Activated T-helper 17 cell treated with anti-CD3 and anti-CD28 coated beads, Interleukin-2, amount 50 U/mL, for 72 hours (primary cell): Measurements from ENCODE around the gene NALCN. TPM values are rescaled to one million over a fixed set of nuclear protein-coding genes. Genes with fewer than 3 reads are reported as not detected.

ENCODE experiments used
- ATAC-seq: fragments of 150-1000 bp; cut with Tn5 transposase; replicated peaks from 2 replicates; pipeline ENCODE4 v1.10.0; 2021; ENCODE audit warnings: mild to moderate bottlenecking, moderate library complexity
- H3K27ac Mint-ChIP-seq: one replicate; pipeline ENCODE4 v1.8.0; 2022; ENCODE audit warnings: mixed read lengths
- H3K27me3 Mint-ChIP-seq: one replicate; pipeline ENCODE4 v1.8.0; 2022; ENCODE audit warnings: mixed read lengths
- H3K36me3 Mint-ChIP-seq: one replicate; pipeline ENCODE4 v1.8.0; 2022; ENCODE audit warnings: low read depth, mild to moderate bottlenecking, mixed read lengths
- H3K4me1 Mint-ChIP-seq: one replicate; pipeline ENCODE4 v1.8.0; 2022; ENCODE audit warnings: mixed read lengths
- H3K4me3 Mint-ChIP-seq: one replicate; pipeline ENCODE4 v1.8.0; 2022; ENCODE audit warnings: mild to moderate bottlenecking, mixed read lengths
- H3K9me3 Mint-ChIP-seq: one replicate; pipeline ENCODE4 v1.8.0; 2022; ENCODE audit warnings: mixed read lengths
- total RNA-seq, 2 donors: library from RNA; stranded (reverse); gene quantifications; one replicate each; pipeline ENCODE4 v1.2.3, GENCODE V29; 2022

NALCN gene
- not detected for total RNA-seq

GRCh38 chr13:101416181-101417042 lies at the start of gene NALCN:
Gene NALCN, minus strand, starts transcription at chr13:101416508. Its CDS starts 17,382 bp downstream, at chr13:101399126.
- Mint-ChIP-seq H3K36me3 (no peaks in the 10 kb centered on the region), H3K9me3 (no peaks in the 10 kb centered on the region), H3K27ac (no peak within 1 kb of the TSS), H3K27me3 (peaks cover 44% of the 10 kb centered on the region), H3K4me1 (no peaks in the 10 kb centered on the region), H3K4me3 (peak within 1 kb of the TSS; percentile 15)
- ATAC-seq, result peak; percentile 26

GRCh38 chr13:101465877-101466276 lies 49.6 kb upstream of the NALCN start:
- Mint-ChIP-seq H3K4me3 (no peak overlapping the region), H3K27me3 (peaks cover 21% of the 10 kb centered on the region), H3K36me3 (no peaks in the 10 kb centered on the region), H3K27ac (no peak overlapping the region), H3K4me1 (no peaks in the 10 kb centered on the region), H3K9me3 (no peaks in the 10 kb centered on the region)
- no peak for ATAC-seq

- no peak overlapping the region for H3K4me3 Mint-ChIP-seq
- H3K27me3 Mint-ChIP-seq, result peaks cover 22% of the 10 kb centered on the region
- no peaks in the 10 kb centered on the region for H3K36me3 Mint-ChIP-seq
- no peak for ATAC-seq
- no peaks in the 10 kb centered on the region for H3K9me3 Mint-ChIP-seq
- no peak overlapping the region for H3K27ac Mint-ChIP-seq
- H3K4me1 Mint-ChIP-seq, result no peaks in the 10 kb centered on the region
Measured at GRCh38 chr13:101457176-101457575, 40.9 kb upstream of the NALCN start.

GRCh38 chr13:101455863-101456262 lies 39.6 kb upstream of the NALCN start:
- no peaks in the 10 kb centered on the region for H3K9me3 Mint-ChIP-seq

GRCh38 chr13:101454767-101455166 lies 38.5 kb upstream of the NALCN start:
- Mint-ChIP-seq H3K9me3 (no peaks in the 10 kb centered on the region), H3K27ac (no peak overlapping the region), H3K27me3 (peaks cover 20% of the 10 kb centered on the region), H3K4me3 (peak overlapping the region; percentile 10), H3K4me1 (no peaks in the 10 kb centered on the region), H3K36me3 (no peaks in the 10 kb centered on the region)
- ATAC-seq, result no peak

More at GRCh38 chr13:101455863-101456262, 39.6 kb upstream of the NALCN start:
- no peaks in the 10 kb centered on the region for H3K36me3 Mint-ChIP-seq
- no peak overlapping the region for H3K4me3 Mint-ChIP-seq
- H3K27ac Mint-ChIP-seq, result no peak overlapping the region
- H3K27me3 Mint-ChIP-seq, result peaks cover 26% of the 10 kb centered on the region
- ATAC-seq, result no peak
- no peaks in the 10 kb centered on the region for H3K4me1 Mint-ChIP-seq

- Mint-ChIP-seq H3K36me3 (no peaks in the 10 kb centered on the region), H3K27me3 (peaks cover 19% of the 10 kb centered on the region), H3K4me1 (no peaks in the 10 kb centered on the region), H3K27ac (no peak overlapping the region), H3K4me3 (peak overlapping the region; percentile 57), H3K9me3 (no peaks in the 10 kb centered on the region)
- ATAC-seq, result peak; percentile 9
Measured at GRCh38 chr13:101453784-101454201, 37.5 kb upstream of the NALCN start.

GRCh38 chr13:101452519-101453485 lies 36.5 kb upstream of the NALCN start, which contains the start of gene ITGBL1:
Gene ITGBL1, plus strand, starts transcription at chr13:101452675. Its CDS starts 159 bp downstream, at chr13:101452834.
- H3K27me3 Mint-ChIP-seq, result peaks cover 16% of the 10 kb centered on the region
- H3K9me3 Mint-ChIP-seq, result no peaks in the 10 kb centered on the region
- no peaks in the 10 kb centered on the region for H3K4me1 Mint-ChIP-seq
- peak within 1 kb of the TSS; percentile 57 for H3K4me3 Mint-ChIP-seq
- ATAC-seq, result peak; percentile 56
- H3K36me3 Mint-ChIP-seq, result no peaks in the 10 kb centered on the region
- H3K27ac Mint-ChIP-seq, result no peak within 1 kb of the TSS

GRCh38 chr13:101451641-101452040 lies 35.3 kb upstream of the NALCN start:
- Mint-ChIP-seq H3K4me1 (no peaks in the 10 kb centered on the region), H3K4me3 (no peak overlapping the region), H3K27me3 (peaks cover 16% of the 10 kb centered on the region), H3K36me3 (no peaks in the 10 kb centered on the region), H3K27ac (no peak overlapping the region), H3K9me3 (no peaks in the 10 kb centered on the region)
- no peak for ATAC-seq

- Mint-ChIP-seq H3K9me3 (no peaks in the 10 kb centered on the region), H3K4me1 (no peaks in the 10 kb centered on the region), H3K27me3 (peaks cover 16% of the 10 kb centered on the region), H3K27ac (no peak overlapping the region), H3K36me3 (no peaks in the 10 kb centered on the region), H3K4me3 (no peak overlapping the region)
- ATAC-seq, result no peak
Measured at GRCh38 chr13:101450749-101451130, 34.4 kb upstream of the NALCN start.

- H3K4me1 Mint-ChIP-seq, result no peaks in the 10 kb centered on the region
- no peak overlapping the region for H3K27ac Mint-ChIP-seq
- H3K4me3 Mint-ChIP-seq, result no peak overlapping the region
- peaks cover 16% of the 10 kb centered on the region for H3K27me3 Mint-ChIP-seq
- no peaks in the 10 kb centered on the region for H3K9me3 Mint-ChIP-seq
- H3K36me3 Mint-ChIP-seq, result no peaks in the 10 kb centered on the region
- ATAC-seq, result no peak
Measured at GRCh38 chr13:101449790-101450748, 33.8 kb upstream of the NALCN start.

GRCh38 chr13:101447852-101448251 lies 31.5 kb upstream of the NALCN start:
- no peaks in the 10 kb centered on the region for H3K36me3 Mint-ChIP-seq
- H3K27ac Mint-ChIP-seq, result no peak overlapping the region
- no peak for ATAC-seq
- H3K4me3 Mint-ChIP-seq, result no peak overlapping the region
- H3K27me3 Mint-ChIP-seq, result peaks cover 10% of the 10 kb centered on the region
- no peaks in the 10 kb centered on the region for H3K9me3 Mint-ChIP-seq
- no peaks in the 10 kb centered on the region for H3K4me1 Mint-ChIP-seq

- Mint-ChIP-seq H3K27ac (no peak overlapping the region), H3K36me3 (no peaks in the 10 kb centered on the region), H3K4me1 (no peaks in the 10 kb centered on the region), H3K9me3 (no peaks in the 10 kb centered on the region), H3K27me3 (peaks cover 7% of the 10 kb centered on the region), H3K4me3 (no peak overlapping the region)
- ATAC-seq, result no peak
Measured at GRCh38 chr13:101434486-101434885, 18.2 kb upstream of the NALCN start.

GRCh38 chr13:101433895-101434294 lies 17.6 kb upstream of the NALCN start:
- Mint-ChIP-seq H3K4me1 (no peaks in the 10 kb centered on the region), H3K27ac (no peak overlapping the region), H3K4me3 (no peak overlapping the region), H3K36me3 (no peaks in the 10 kb centered on the region), H3K9me3 (no peaks in the 10 kb centered on the region), H3K27me3 (peaks cover 8% of the 10 kb centered on the region)
- no peak for ATAC-seq

- no peaks in the 10 kb centered on the region for H3K36me3 Mint-ChIP-seq
- H3K27ac Mint-ChIP-seq, result no peak overlapping the region
- no peaks in the 10 kb centered on the region for H3K4me1 Mint-ChIP-seq
- no peaks in the 10 kb centered on the region for H3K9me3 Mint-ChIP-seq
- no peak overlapping the region for H3K4me3 Mint-ChIP-seq
- ATAC-seq, result no peak
- H3K27me3 Mint-ChIP-seq, result peaks cover 18% of the 10 kb centered on the region
Measured at GRCh38 chr13:101429733-101430132, 13.4 kb upstream of the NALCN start.
